Panc1 (cell line): ENCODE results near the gene MYO3B. TPM values are rescaled to one million over a fixed set of nuclear protein-coding genes. Genes with fewer than 3 reads are reported as not detected.

Experiments used
- ATAC-seq: fragments of 200-7000 bp; cut with Tn5 transposase; 2 replicates; pipeline ENCODE4 v1.9.1; 2020; ENCODE audit warnings: mild to moderate bottlenecking, moderate library complexity
- BruUV-seq: library from RNA; stranded (reverse); fragments of 400-500 nt; replicated peaks from 2 replicates; lab custom pipeline; 2021; lab: Mats Ljungman, UMichigan
- CTCF ChIA-PET: fragments of 300-600 bp; sonication (Branson Sonifier 250); formaldehyde crosslinking; loops from one replicate; lab custom pipeline; 2022; ENCODE audit warnings: antibody characterized with exemption; lab: Charles Lee
- POLR2A ChIA-PET: fragments of 300-600 bp; sonication (Branson Sonifier 250); formaldehyde crosslinking; loops from one replicate; lab custom pipeline; 2022; ENCODE audit warnings: antibody characterized with exemption; lab: Charles Lee
- DNase-seq: peaks from one replicate; pipeline ENCODE4 v3.0.0-alpha.2; 2010; ENCODE audit warnings: low read depth, low spot score
- H3K27ac ChIP-seq: 2 replicates; pipeline ENCODE4 v1.5.1; 2011; ENCODE audit warnings: mild to moderate bottlenecking, low read length, inconsistent platforms
- H3K27me3 ChIP-seq: fragments of 200-500 bp; sonication (Bioruptor generic); 2 replicates; pipeline ENCODE4 v1.6.0; 2014; ENCODE audit warnings: low read length, inconsistent platforms; ENCODE audit not compliant: control insufficient read depth, insufficient read depth
- H3K36me3 ChIP-seq: fragments of 200-500 bp; sonication (Bioruptor generic); 2 replicates; pipeline ENCODE4 v1.5.1; 2014; ENCODE audit warnings: inconsistent platforms, mild to moderate bottlenecking, low read length, moderate library complexity; ENCODE audit not compliant: control insufficient read depth, insufficient read depth
- H3K4me1 ChIP-seq: 2 replicates; pipeline ENCODE4 v1.5.1; 2011; ENCODE audit warnings: inconsistent platforms, mild to moderate bottlenecking, low read length, moderate library complexity; ENCODE audit not compliant: control insufficient read depth, insufficient read depth
- H3K4me3 ChIP-seq, 2 experiments: 2 replicates each; pipeline ENCODE4 v1.5.1; 2011 to 2012; ENCODE audit warnings: low read depth in 2 of 2, low read length in 2 of 2, mild to moderate bottlenecking in 2 of 2, inconsistent platforms in 1 of 2, moderate library complexity in 1 of 2
- H3K9me3 ChIP-seq: fragments of 200-500 bp; sonication (Bioruptor generic); 2 replicates; pipeline ENCODE4 v1.5.1; 2014; ENCODE audit warnings: low read depth, mild to moderate bottlenecking, inconsistent platforms, low read length, moderate library complexity; ENCODE audit not compliant: control insufficient read depth, insufficient read depth
- CTCF ChIP-seq: fragments of 450-650 bp; IDR thresholded peaks from 2 replicates; pipeline ENCODE4 v1.5.1; 2017; ENCODE audit warnings: mild to moderate bottlenecking
- POLR2AphosphoS5 ChIP-seq: IDR thresholded peaks from 2 replicates; pipeline ENCODE4 v1.6.1; 2012; ENCODE audit warnings: mild to moderate bottlenecking, low read depth, low read length, moderate library complexity
- REST ChIP-seq, 2 experiments: IDR thresholded peaks; 2 replicates each; pipeline ENCODE4 v1.6.1; 2011 to 2012; ENCODE audit warnings: low read depth in 2 of 2, control low read depth in 1 of 2, low read length in 1 of 2, mild to moderate bottlenecking in 1 of 2, moderate library complexity in 1 of 2; ENCODE audit not compliant: insufficient read depth in 1 of 2
- SIN3A ChIP-seq: IDR thresholded peaks from 2 replicates; pipeline ENCODE4 v1.6.1; 2012; ENCODE audit warnings: low read depth, mild to moderate bottlenecking, low read length, moderate library complexity, borderline replicate concordance; ENCODE audit not compliant: insufficient read depth
- TCF7L2 ChIP-seq: IDR thresholded peaks from 2 replicates; pipeline ENCODE4 v1.6.1; 2011; ENCODE audit warnings: mild to moderate bottlenecking, low read depth, low read length, inconsistent platforms
- in situ Hi-C: cut with HindIII; loops from 2 replicates; pipeline ENCODE4 v1.10.0; 2016; ENCODE audit warnings: low sequenced_read_pairs, low pct_unique_long_range_greater_than_20kb
- intact Hi-C: fragments of 100-400 bp; cut with micrococcal nuclease; formaldehyde crosslinking; loops from one replicate; pipeline ENCODE4 v1.10.0; 2022; ENCODE audit not compliant: unreplicated experiment
- total RNA-seq: library from RNA; stranded (reverse); gene quantifications from one replicate; pipeline ENCODE4 v1.2.1, GENCODE V29; 2021; ENCODE audit not compliant: unreplicated experiment

The MYO3B gene
- total RNA-seq, 1 experiment from 2014 or later = 0.05 TPM

GRCh38 chr2:170155022-170155722, 22.8 kb upstream of the MYO3B start:
- H3K27me3 ChIP-seq = no peaks in the 10 kb centered on the region
- peaks cover 22% of the 10 kb centered on the region for H3K4me1 ChIP-seq
- no peak for TF ChIP-seq POLR2AphosphoS5
- peak; percentile 18 for TF ChIP-seq CTCF
- TF ChIP-seq SIN3A = no peak
- CTCF ChIA-PET = interaction anchor here (0.6 to 0.8 kb wide), 3 partner anchors 12 to 641 kb away, joined by 3 to 6 read pairs (median 3); no protein-coding TSS in a partner anchor
- H3K4me3 ChIP-seq = peak overlapping the region in 1 of 2 experiments; percentile 21; a peak in 1 of 4 replicates
- H3K27ac ChIP-seq = peak overlapping the region; percentile 65
- intact Hi-C loops = no loop called here
- in situ Hi-C loops = no loop called here
- no peaks in the 10 kb centered on the region for H3K36me3 ChIP-seq
- BruUV-seq = no TSS peak
- ATAC-seq (peak; percentile 57), DNase-seq (no peak)
- POLR2A ChIA-PET = no interaction called here
- H3K9me3 ChIP-seq = peaks cover 23% of the 10 kb centered on the region; the same call in 1 of the 2 replicates

- in situ Hi-C loops = no loop called here
- BruUV-seq = no TSS peak
- Histone ChIP-seq H3K27ac (peak overlapping the region; percentile 65), H3K4me1 (peaks cover 22% of the 10 kb centered on the region), H3K4me3 (no peak overlapping the region), H3K9me3 (peaks cover 23% of the 10 kb centered on the region; the same call in 1 of the 2 replicates), H3K36me3 (no peaks in the 10 kb centered on the region), H3K27me3 (no peaks in the 10 kb centered on the region)
- intact Hi-C loops = no loop called here
- DNase-seq = no peak
- peak; percentile 11; the same call in 1 of the 2 replicates for ATAC-seq
- TF ChIP-seq POLR2AphosphoS5 (no peak), TCF7L2 (no peak), CTCF (no peak), SIN3A (no peak), REST (IDR thresholded peaks at IDR 0.05; ENCODE audit: insufficient read depth in 1 of 2, low read depth in 2 of 2, low read length in 1 of 2) (no peak)
- CTCF ChIA-PET = interaction anchor here (0.6 to 0.8 kb wide), 2 partner anchors 13 to 640 kb away, joined by 3 read pairs; no protein-coding TSS in a partner anchor
- POLR2A ChIA-PET = no interaction called here
These were observed 22.2 kb upstream of the MYO3B start for GRCh38 chr2:170155723-170156253.
